ENCODE results near the gene ZNF580. TPM values are rescaled to one million over a fixed set of nuclear protein-coding genes. Genes with fewer than 3 reads are reported as not detected.

Gene ZNF580
- total and polyA plus RNA-seq, 9 donors = 14.5 to 70.6 (median 59.4) TPM

- Histone ChIP-seq H3K36me3 (no peaks in the 10 kb centered on the region), H3K4me1 (ENCODE audit: insufficient read depth) (peaks cover 8% of the 10 kb centered on the region), H3K27me3 (no peaks in the 10 kb centered on the region), H3K4me3 (no peak overlapping the region), H3K27ac (no peak overlapping the region), H3K9me3 (no peaks in the 10 kb centered on the region)
- intact Hi-C loops (cut with DNase I) = loop anchor here (2.0 to 5.0 kb wide), 2 partner anchors 90 kb away; no protein-coding TSS in a partner anchor
- TF ChIP-seq POLR2A (IDR thresholded peaks at IDR 0.05) (no peak), CTCF (IDR thresholded peaks at IDR 0.05) (no peak), EP300 (IDR thresholded peaks at IDR 0.05) (no peak)
- 63 to 66% (median 64%) methylated on average over 9 of the region's 9 CpGs for WGBS, 3 donors
- no peak for DNase-seq
Observed at GRCh38 chr19:55606817-55607216, 34.0 kb upstream of the ZNF580 start.

GRCh38 chr19:55609326-55609725 lies 31.5 kb upstream of the ZNF580 start:
- DNase-seq = no peak
- Histone ChIP-seq H3K27me3 (no peaks in the 10 kb centered on the region), H3K4me3 (no peak overlapping the region), H3K36me3 (no peaks in the 10 kb centered on the region), H3K4me1 (ENCODE audit: insufficient read depth) (peaks cover 7% of the 10 kb centered on the region), H3K27ac (no peak overlapping the region), H3K9me3 (no peaks in the 10 kb centered on the region)
- intact Hi-C loops (cut with DNase I) = loop anchor here in 3 of 4 donors (5.0 kb wide), 1 partner anchor 92 kb away; no protein-coding TSS in a partner anchor
- WGBS, 3 donors = 95 to 96% (median 95%) methylated on average over 5 of the region's 5 CpGs
- TF ChIP-seq CTCF (IDR thresholded peaks at IDR 0.05) (no peak), POLR2A (IDR thresholded peaks at IDR 0.05) (no peak), EP300 (IDR thresholded peaks at IDR 0.05) (no peak)

DNA sequence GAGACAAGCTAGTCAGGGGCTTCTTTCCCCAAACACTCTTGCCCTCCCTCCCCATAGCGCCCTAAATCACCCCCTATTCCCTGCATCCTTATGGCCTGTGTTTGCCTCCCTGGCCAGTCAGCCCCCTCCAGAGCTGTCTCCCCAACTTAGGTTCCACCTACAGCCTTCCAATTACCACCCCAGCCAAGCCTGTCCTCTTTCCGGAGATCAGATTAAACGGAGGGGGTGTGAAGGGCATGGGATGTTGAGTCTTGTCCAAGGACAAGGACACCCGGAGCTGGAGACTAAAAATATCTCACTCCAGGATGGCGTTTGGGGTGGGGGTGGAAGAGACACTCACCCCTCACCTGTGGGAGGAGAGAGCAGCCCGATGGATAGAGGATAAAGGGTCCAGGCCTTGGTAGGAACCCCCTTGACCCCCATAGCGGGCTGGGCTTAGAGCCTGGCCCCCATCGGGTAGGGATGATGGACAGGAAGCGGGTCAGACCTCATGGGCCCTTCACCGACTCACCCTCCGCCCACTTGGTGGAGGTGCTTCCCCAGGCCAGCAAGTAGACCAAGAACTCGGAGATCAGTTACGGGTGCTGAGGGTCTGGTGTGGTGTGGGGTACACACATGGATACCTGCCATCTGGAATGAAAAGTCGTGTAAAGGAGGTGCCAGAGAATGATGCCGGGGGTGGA lies 29.4 kb upstream of the ZNF580 start:
- no peaks in the 10 kb centered on the region for H3K36me3 ChIP-seq
- no peak overlapping the region for H3K27ac ChIP-seq

DNA sequence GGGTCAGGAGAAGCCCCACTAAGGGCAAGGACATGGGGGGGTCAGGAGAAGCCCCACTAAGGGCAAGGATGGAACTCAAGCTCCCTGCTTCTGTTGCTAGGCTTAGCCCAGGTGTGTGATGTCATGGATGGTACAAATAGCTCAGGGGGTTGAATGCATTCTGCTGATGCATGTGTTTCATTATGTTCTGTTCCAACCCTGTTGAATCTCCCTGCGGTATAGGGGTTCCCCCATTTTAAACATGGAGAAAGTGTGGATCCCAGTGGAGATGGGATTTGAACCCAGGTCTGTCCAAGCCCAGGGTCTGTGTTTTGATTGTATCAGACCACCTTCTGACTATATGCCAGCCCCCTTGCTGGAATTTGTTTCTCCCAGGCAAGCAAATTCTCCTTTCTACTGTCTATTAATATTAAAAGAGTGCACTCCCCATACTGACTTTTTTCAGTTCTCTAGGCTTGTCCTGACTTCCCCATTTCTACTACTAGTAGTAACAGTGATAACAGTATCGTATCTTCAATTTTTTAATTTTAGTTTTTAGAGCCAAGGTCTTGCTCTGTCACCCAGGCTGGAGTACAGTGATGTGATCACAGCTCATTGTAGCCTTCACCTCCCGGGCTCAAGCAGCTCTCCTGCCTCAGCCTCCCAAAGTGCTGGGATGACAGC lies 28.7 kb upstream of the ZNF580 start:
- Histone ChIP-seq H3K36me3 (no peaks in the 10 kb centered on the region), H3K9me3 (no peaks in the 10 kb centered on the region), H3K27me3 (no peaks in the 10 kb centered on the region), H3K4me1 (ENCODE audit: insufficient read depth) (peaks cover 1% of the 10 kb centered on the region), H3K27ac (no peak overlapping the region), H3K4me3 (no peak overlapping the region)
- intact Hi-C loops (cut with DNase I) = no loop called here
- WGBS, 3 donors = 68 to 80% (median 76%) methylated on average over 3 of the region's 3 CpGs
- no peak for DNase-seq
- no peak for TF ChIP-seq POLR2A (IDR thresholded peaks at IDR 0.05)
- no peak for TF ChIP-seq CTCF (IDR thresholded peaks at IDR 0.05)
- no peak for TF ChIP-seq EP300 (IDR thresholded peaks at IDR 0.05)

More for the DNA sequence above, 29.4 kb upstream of the ZNF580 start:
- Histone ChIP-seq H3K27me3 (no peaks in the 10 kb centered on the region), H3K4me3 (no peak overlapping the region), H3K4me1 (ENCODE audit: insufficient read depth) (peaks cover 2% of the 10 kb centered on the region), H3K9me3 (no peaks in the 10 kb centered on the region)
- DNase-seq = no peak
- TF ChIP-seq POLR2A (IDR thresholded peaks at IDR 0.05) (no peak), EP300 (IDR thresholded peaks at IDR 0.05) (no peak), CTCF (IDR thresholded peaks at IDR 0.05) (no peak)
- intact Hi-C loops (cut with DNase I) = no loop called here
- WGBS, 3 donors = 55 to 67% (median 62%) methylated on average over 15 of the region's 15 CpGs

Measured in ovary (tissue), 9 donors.